ENCODE measurements around the gene EZH2. TPM values are rescaled to one million over a fixed set of nuclear protein-coding genes. Genes with fewer than 3 reads are reported as not detected.

EZH2 gene
- total and polyA plus RNA-seq, 2 donors (not counting 3 experiments of a cell fraction or from before 2014, with no cell fraction given), result 16.9 to 33.4 TPM

DNA sequence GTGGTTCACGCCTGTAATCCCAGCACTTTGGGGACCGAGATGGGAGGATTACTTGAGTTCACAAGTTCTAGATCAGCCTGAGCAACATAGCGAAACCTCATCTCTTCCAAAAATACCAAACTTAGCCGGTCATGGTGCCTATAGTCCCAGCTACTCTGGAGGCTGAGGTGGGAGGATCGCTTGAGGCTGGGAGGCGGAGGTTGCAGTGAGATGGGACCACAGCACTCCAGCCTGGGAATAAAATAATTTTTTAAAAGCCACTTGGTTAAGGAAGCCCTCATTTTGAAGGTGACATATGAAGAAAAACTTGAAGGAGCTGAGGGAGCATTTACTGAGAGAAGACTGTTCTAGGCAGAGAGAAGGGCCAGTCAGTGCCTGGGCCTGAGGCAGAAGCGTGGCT lies 4.2 kb upstream of the EZH2 start:
- Histone ChIP-seq H3K27me3 (ENCODE audit: control insufficient read depth in 2 of 2, insufficient read depth in 2 of 2, low read length in 2 of 2) (no peaks in the 10 kb centered on the region), H3K9ac (replicated peaks; ENCODE audit: extremely low read depth, insufficient read depth, low read length) (no peak overlapping the region), H3K79me2 (ENCODE audit: control insufficient read depth, insufficient read depth, low read length) (peaks cover 6% of the 10 kb centered on the region), H3K4me3 (replicated peaks in 1 of 3; ENCODE audit: insufficient read depth in 1 of 3, low read depth in 1 of 3, low read length in 3 of 3) (no peak overlapping the region), H4K20me1 (replicated peaks; ENCODE audit: control insufficient read depth, extremely low read depth, insufficient read depth, low read length) (no peaks in the 10 kb centered on the region), H3K27ac (ENCODE audit: insufficient read depth, low read depth, low read length) (no peak overlapping the region), H3K9me1 (replicated peaks; ENCODE audit: control insufficient read depth, extremely low read depth, insufficient read depth, low read length) (no peaks in the 10 kb centered on the region), H3K4me2 (ENCODE audit: insufficient read depth, low read length) (no peak overlapping the region), H3K4me1 (ENCODE audit: control insufficient read depth, extremely low read depth, insufficient read depth, low read length) (no peaks in the 10 kb centered on the region), H3K9me3 (replicated peaks; ENCODE audit: control insufficient read depth, insufficient read depth, low read length) (no peaks in the 10 kb centered on the region), H2AFZ (ENCODE audit: low read depth, low read length) (no peak overlapping the region), H3K36me3 (ENCODE audit: control insufficient read depth in 2 of 2, extremely low read depth in 1 of 2, insufficient read depth in 2 of 2, low read length in 2 of 2) (no peaks in the 10 kb centered on the region)
- no TSS peak for BruUV-seq (replicated peaks)
- CTCF ChIA-PET, result interaction anchor here (1.0 to 1.2 kb wide), 2 partner anchors 14 to 53 kb away, joined by 3 read pairs; no protein-coding TSS in a partner anchor
- FAIRE-seq (no peak), DNase-seq (ENCODE audit: low read depth, low spot score) (no peak)
- POLR2A ChIA-PET, result no interaction called here
- TF ChIP-seq FOS (IDR thresholded peaks at IDR 0.05; ENCODE audit: borderline replicate concordance, insufficient read depth, low read length), result no peak
- TF ChIP-seq, protein P1, sequence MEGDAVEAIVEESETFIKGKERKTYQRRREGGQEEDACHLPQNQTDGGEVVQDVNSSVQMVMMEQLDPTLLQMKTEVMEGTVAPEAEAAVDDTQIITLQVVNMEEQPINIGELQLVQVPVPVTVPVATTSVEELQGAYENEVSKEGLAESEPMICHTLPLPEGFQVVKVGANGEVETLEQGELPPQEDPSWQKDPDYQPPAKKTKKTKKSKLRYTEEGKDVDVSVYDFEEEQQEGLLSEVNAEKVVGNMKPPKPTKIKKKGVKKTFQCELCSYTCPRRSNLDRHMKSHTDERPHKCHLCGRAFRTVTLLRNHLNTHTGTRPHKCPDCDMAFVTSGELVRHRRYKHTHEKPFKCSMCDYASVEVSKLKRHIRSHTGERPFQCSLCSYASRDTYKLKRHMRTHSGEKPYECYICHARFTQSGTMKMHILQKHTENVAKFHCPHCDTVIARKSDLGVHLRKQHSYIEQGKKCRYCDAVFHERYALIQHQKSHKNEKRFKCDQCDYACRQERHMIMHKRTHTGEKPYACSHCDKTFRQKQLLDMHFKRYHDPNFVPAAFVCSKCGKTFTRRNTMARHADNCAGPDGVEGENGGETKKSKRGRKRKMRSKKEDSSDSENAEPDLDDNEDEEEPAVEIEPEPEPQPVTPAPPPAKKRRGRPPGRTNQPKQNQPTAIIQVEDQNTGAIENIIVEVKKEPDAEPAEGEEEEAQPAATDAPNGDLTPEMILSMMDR (IDR thresholded peaks at IDR 0.05; ENCODE audit: extremely low read depth in 1 of 2, insufficient read depth in 1 of 2, low read depth in 1 of 2, low read length in 2 of 2), result no peak
- TF ChIP-seq, protein P2, sequence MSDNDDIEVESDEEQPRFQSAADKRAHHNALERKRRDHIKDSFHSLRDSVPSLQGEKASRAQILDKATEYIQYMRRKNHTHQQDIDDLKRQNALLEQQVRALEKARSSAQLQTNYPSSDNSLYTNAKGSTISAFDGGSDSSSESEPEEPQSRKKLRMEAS (IDR thresholded peaks at IDR 0.05; ENCODE audit: insufficient read depth, insufficient read length), result no peak
- no peak for TF ChIP-seq MYC (IDR thresholded peaks at IDR 0.05; ENCODE audit: low read depth, low read length)
- no peak for TF ChIP-seq GATA2 (IDR thresholded peaks at IDR 0.05; ENCODE audit: insufficient read depth, insufficient read length, low read depth, low read length)
- intact Hi-C loops (cut with micrococcal nuclease), result loop anchor here (10.0 kb wide), 1 partner anchor 313 kb away; no protein-coding TSS in a partner anchor
- dilution Hi-C loops (cut with MboI; ENCODE audit: extremely low pct_ligation_motif_present, low sequenced_read_pairs), result no loop called here

DNA sequence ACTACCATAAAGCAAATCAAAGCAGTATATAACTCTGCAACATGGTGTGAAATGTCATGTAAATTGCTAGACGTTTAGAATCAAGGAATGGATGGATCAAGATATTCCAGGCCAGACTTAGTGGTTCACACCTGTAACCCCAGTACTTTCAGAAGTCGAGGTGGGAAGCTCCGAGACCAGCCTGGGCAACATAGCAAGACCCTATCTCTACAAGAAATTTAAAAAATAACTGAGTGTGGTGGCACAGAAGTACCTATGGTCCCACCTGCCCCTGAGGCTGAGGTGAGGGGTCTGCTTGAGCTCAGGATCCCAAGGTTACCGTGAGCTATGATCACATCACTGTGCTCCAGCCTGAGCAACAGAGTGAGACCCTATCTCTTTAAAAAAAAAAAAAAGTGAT lies 2.8 kb upstream of the EZH2 start:
- no peak for FAIRE-seq
- H3K79me2 ChIP-seq (ENCODE audit: control insufficient read depth, insufficient read depth, low read length), result peaks cover 21% of the 10 kb centered on the region
- no peak overlapping the region for H3K27ac ChIP-seq (ENCODE audit: insufficient read depth, low read depth, low read length)
- H3K4me3 ChIP-seq (replicated peaks in 1 of 3; ENCODE audit: insufficient read depth in 1 of 3, low read depth in 1 of 3, low read length in 3 of 3), result no peak overlapping the region
- H3K9me3 ChIP-seq (replicated peaks; ENCODE audit: control insufficient read depth, insufficient read depth, low read length), result no peaks in the 10 kb centered on the region
- H3K9me1 ChIP-seq (replicated peaks; ENCODE audit: control insufficient read depth, extremely low read depth, insufficient read depth, low read length), result no peaks in the 10 kb centered on the region
- intact Hi-C loops (cut with micrococcal nuclease) (loop anchor here (10.0 kb wide), 1 partner anchor 312 kb away; no protein-coding TSS in a partner anchor), dilution Hi-C loops (cut with MboI; ENCODE audit: extremely low pct_ligation_motif_present, low sequenced_read_pairs) (no loop called here)
- no peak overlapping the region for H2AFZ ChIP-seq (ENCODE audit: low read depth, low read length)
- H3K4me1 ChIP-seq (ENCODE audit: control insufficient read depth, extremely low read depth, insufficient read depth, low read length), result peaks cover 8% of the 10 kb centered on the region
- no peak for DNase-seq (ENCODE audit: low read depth, low spot score)
- POLR2A ChIA-PET, result interaction anchor here (0.7 kb wide), 1 partner anchor 9 kb away, joined by 3 read pairs; no protein-coding TSS in a partner anchor
- H3K9ac ChIP-seq (replicated peaks; ENCODE audit: extremely low read depth, insufficient read depth, low read length), result no peak overlapping the region
- CTCF ChIA-PET, result no interaction called here
- TF ChIP-seq POLR2A (IDR thresholded peaks at IDR 0.05; ENCODE audit: low read depth, low read length), result no peak
- TF ChIP-seq GATA2 (IDR thresholded peaks at IDR 0.05; ENCODE audit: insufficient read depth, insufficient read length, low read depth, low read length), result no peak
- no peak for TF ChIP-seq POLR2AphosphoS5 (IDR thresholded peaks at IDR 0.05; ENCODE audit: insufficient read depth, low read depth, low read length)
- no peak for TF ChIP-seq FOS (IDR thresholded peaks at IDR 0.05; ENCODE audit: borderline replicate concordance, insufficient read depth, low read length)
- TF ChIP-seq, protein P2 (IDR thresholded peaks at IDR 0.05; ENCODE audit: insufficient read depth, insufficient read length), result no peak
- TF ChIP-seq, protein P1 (IDR thresholded peaks at IDR 0.05; ENCODE audit: extremely low read depth in 1 of 2, insufficient read depth in 1 of 2, low read depth in 1 of 2, low read length in 2 of 2), result no peak
- TF ChIP-seq MYC (IDR thresholded peaks at IDR 0.05; ENCODE audit: low read depth, low read length), result no peak
- no peak for TF ChIP-seq JUN (IDR thresholded peaks at IDR 0.05; ENCODE audit: borderline replicate concordance, insufficient read depth, insufficient read length, low read depth)
- no peak for TF ChIP-seq EZH2 (IDR thresholded peaks at IDR 0.05; ENCODE audit: borderline replicate concordance, low read depth, low read length, severe bottlenecking)
- H4K20me1 ChIP-seq (replicated peaks; ENCODE audit: control insufficient read depth, extremely low read depth, insufficient read depth, low read length), result no peaks in the 10 kb centered on the region
- H3K36me3 ChIP-seq (ENCODE audit: control insufficient read depth in 2 of 2, extremely low read depth in 1 of 2, insufficient read depth in 2 of 2, low read length in 2 of 2), result no peaks in the 10 kb centered on the region
- BruUV-seq (replicated peaks), result no TSS peak
- H3K4me2 ChIP-seq (ENCODE audit: insufficient read depth, low read length), result no peak overlapping the region
- H3K27me3 ChIP-seq (ENCODE audit: control insufficient read depth in 2 of 2, insufficient read depth in 2 of 2, low read length in 2 of 2), result no peaks in the 10 kb centered on the region
